Large intestine (tissue), 3 donors: ENCODE measurements around the gene ELMO1. TPM values are rescaled to one million over a fixed set of nuclear protein-coding genes. Genes with fewer than 3 reads are reported as not detected.

Source experiments
- DNase-seq, 2 donors: peaks; one replicate each; pipeline versions ENCODE4 v3.0.0 to v3.0.0-alpha.2; 2013
- H3K27ac ChIP-seq: one replicate; pipeline ENCODE4 v1.5.1; 2013; ENCODE audit warnings: low read length
- H3K27me3 ChIP-seq: 2 replicates; pipeline ENCODE4 v1.6.1; 2013; ENCODE audit warnings: low read length; ENCODE audit not compliant: control insufficient read depth, insufficient read depth
- H3K36me3 ChIP-seq: 2 replicates; pipeline ENCODE4 v1.6.1; 2013; ENCODE audit warnings: low read length; ENCODE audit not compliant: control insufficient read depth, insufficient read depth
- H3K4me1 ChIP-seq: one replicate; pipeline ENCODE4 v1.6.1; 2013; ENCODE audit warnings: low read length; ENCODE audit not compliant: control insufficient read depth, insufficient read depth
- H3K4me3 ChIP-seq: one replicate; pipeline ENCODE4 v1.5.1; 2013; ENCODE audit warnings: low read length
- H3K9me3 ChIP-seq: one replicate; pipeline ENCODE4 v1.6.1; 2013; ENCODE audit warnings: mild to moderate bottlenecking, low read depth, low read length, moderate library complexity; ENCODE audit not compliant: control insufficient read depth
- WGBS: methylation state at CpG from one replicate; pipeline ENCODE4 v1.1.5; 2013; ENCODE audit warnings: low lambda C conversion rate; ENCODE audit not compliant: insufficient coverage; 5-methylcytosine and 5-hydroxymethylcytosine counted together
- polyA plus RNA-seq: library from polyadenylated mRNA; unstranded; fragments of 120-200 nt; gene quantifications from one replicate; pipeline ENCODE4 v1.2.1, GENCODE V29; 2013

Gene ELMO1
- polyA plus RNA-seq, 1 donor = 9.5 TPM

DNA sequence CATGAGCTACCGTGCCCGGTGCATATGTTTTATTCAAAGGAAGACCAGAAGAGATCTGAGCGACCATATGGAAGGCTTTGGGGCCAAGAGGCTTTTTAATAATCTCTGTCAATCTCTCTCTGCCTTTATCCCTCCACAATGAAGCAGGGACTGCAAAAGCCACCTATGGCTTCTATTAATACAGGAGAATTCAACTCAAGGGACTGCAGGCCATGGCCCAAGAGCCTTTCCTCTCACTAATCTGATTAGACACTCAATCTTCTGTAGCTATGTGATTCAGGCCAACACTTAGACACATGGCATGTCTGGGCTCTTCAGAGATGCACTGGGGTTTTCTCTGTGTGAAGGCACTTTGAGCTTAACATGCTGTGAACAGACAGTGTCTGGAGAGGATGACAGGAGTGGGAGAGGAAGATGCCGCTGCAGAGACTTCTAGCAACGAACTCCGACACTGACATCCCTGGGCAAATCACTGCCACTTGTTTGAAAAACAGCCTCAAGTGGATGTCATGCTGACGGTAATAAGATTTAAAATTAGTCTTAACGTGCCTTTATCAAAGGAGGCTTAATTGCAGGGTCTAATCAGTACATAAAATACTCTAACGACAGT is 609.9 kb downstream of the ELMO1 start:
- no CpG with 5 or more reads among the region's 9 CpGs for WGBS
- DNase-seq = no peak
- no peaks in the 10 kb centered on the region for H3K9me3 ChIP-seq

DNA sequence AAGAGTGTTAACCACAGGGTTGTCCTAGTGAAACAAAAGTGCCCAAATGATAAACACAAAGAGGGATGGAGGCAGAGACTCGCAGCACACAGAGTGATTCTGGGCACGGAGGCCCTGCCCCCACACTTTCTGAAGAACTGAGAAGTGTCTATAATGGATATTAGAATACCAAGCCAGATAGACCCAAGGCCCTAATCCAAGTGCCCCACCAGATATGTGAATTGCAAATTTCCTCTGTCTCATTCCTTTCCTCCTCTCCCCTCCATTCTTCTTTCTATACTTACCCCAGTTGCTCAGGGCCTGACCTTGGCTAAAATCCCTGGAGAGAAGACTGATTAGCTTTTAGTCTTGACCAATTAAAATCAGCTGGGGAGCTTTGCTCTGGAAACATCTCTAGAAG is 617.6 kb downstream of the ELMO1 start:
- H3K9me3 ChIP-seq = no peaks in the 10 kb centered on the region
- no peaks in the 10 kb centered on the region for H3K27me3 ChIP-seq
- DNase-seq = no peak
- H3K4me1 ChIP-seq = no peaks in the 10 kb centered on the region
- no peak overlapping the region for H3K27ac ChIP-seq
- WGBS = no CpG with 5 or more reads among the region's 2 CpGs
- H3K36me3 ChIP-seq = no peaks in the 10 kb centered on the region
- no peak overlapping the region for H3K4me3 ChIP-seq

More for the DNA sequence above, 609.9 kb downstream of the ELMO1 start:
- Histone ChIP-seq H3K27ac (no peak overlapping the region), H3K4me3 (no peak overlapping the region), H3K4me1 (no peaks in the 10 kb centered on the region), H3K36me3 (no peaks in the 10 kb centered on the region), H3K27me3 (no peaks in the 10 kb centered on the region)

DNA sequence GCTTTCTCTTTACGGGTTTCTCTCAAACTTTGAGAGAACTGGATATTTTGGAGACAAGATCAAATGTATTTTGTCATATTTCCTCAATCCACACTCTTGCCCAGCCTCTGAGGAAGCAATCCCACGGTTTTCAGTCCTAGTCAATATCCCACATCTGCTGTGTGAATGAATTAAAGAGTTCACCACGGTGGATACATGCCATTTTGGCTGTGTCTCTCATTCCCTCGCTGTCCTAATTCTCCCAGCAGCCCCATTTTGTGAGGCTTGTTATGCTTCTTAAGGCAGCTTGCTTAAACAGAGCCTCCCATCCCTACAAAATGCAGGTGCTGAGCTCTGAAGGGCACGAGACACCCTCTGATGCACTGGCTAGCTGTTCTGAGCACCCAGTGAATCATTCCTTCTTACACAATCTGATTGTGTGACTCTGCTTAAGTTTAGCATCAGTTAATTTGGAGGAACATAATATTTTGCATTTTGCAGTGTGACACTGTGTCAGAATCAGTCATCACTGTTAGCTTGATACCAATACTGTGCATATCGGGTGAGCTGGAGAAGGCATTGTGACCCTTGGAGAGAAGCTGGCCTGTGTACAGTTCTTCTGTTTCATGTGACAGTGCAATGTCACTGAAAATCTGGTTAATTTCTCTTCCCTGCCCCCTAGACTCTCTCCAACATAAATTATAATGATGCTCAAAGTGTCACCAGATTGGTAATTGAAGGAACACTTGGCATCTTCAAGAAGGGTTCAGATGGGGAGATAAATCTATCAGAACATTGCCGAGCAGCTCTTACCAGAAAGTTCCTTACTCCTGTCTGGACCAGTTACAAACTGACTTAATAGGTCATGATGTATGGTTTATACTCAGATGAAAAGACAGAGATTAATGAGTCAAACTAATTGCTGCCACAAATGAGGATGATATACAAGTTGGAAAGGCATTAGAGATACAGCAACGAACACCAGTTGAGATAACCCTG is 620.6 kb downstream of the ELMO1 start:
- no peaks in the 10 kb centered on the region for H3K36me3 ChIP-seq
- H3K27ac ChIP-seq = no peak overlapping the region
- no peaks in the 10 kb centered on the region for H3K27me3 ChIP-seq
- H3K9me3 ChIP-seq = no peaks in the 10 kb centered on the region
- no peak overlapping the region for H3K4me3 ChIP-seq
- no peaks in the 10 kb centered on the region for H3K4me1 ChIP-seq
- 80% methylated on average over 2 of the region's 8 CpGs for WGBS
- DNase-seq = no peak

DNA sequence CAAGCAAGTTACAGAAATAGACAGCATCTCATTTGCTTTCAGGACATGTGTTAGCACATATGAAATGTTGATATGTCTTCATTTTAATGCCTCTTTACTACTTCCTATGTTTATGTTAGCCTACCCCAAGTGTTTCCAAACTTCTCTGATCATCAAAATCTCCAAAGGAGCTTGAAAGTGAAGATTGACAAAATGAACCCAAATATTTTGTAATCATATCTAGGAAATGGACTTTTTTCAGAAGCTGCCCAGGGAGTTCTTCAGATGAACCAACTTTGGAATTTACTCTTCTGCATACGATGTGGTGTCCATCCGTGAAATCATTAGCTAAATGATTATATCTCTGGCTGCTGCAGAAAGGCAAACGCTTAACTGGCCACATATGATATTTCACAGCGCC is 623.2 kb downstream of the ELMO1 start:
- 96% methylated on average over 3 of the region's 4 CpGs for WGBS
- Histone ChIP-seq H3K27ac (no peak overlapping the region), H3K4me1 (no peaks in the 10 kb centered on the region), H3K9me3 (no peaks in the 10 kb centered on the region), H3K4me3 (no peak overlapping the region), H3K27me3 (no peaks in the 10 kb centered on the region), H3K36me3 (no peaks in the 10 kb centered on the region)
- no peak for DNase-seq

DNA sequence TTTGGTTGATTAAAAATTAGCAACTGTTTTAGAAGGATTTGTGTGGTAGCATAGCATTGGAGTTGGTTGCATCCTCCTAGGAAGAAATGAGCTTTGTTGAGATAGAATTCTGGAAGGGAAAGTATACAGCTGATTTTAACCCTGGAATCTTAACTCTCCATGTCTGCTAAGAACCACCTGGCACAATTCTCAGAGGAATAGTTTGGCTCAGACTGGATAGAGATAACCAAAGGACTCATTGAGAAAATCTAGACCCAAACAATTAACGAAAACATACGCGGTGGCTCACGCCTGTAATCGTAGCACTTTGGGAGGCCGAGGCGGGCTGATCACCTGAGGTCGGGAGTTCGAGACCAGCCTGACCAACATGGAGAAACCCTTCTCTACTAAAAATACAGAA is 625.3 kb downstream of the ELMO1 start:
- no CpG with 5 or more reads among the region's 9 CpGs for WGBS
- DNase-seq = no peak
- H3K27ac ChIP-seq = no peak overlapping the region
- H3K4me3 ChIP-seq = no peak overlapping the region
- H3K36me3 ChIP-seq = no peaks in the 10 kb centered on the region
- H3K27me3 ChIP-seq = no peaks in the 10 kb centered on the region
- H3K9me3 ChIP-seq = no peaks in the 10 kb centered on the region
- no peaks in the 10 kb centered on the region for H3K4me1 ChIP-seq

DNA sequence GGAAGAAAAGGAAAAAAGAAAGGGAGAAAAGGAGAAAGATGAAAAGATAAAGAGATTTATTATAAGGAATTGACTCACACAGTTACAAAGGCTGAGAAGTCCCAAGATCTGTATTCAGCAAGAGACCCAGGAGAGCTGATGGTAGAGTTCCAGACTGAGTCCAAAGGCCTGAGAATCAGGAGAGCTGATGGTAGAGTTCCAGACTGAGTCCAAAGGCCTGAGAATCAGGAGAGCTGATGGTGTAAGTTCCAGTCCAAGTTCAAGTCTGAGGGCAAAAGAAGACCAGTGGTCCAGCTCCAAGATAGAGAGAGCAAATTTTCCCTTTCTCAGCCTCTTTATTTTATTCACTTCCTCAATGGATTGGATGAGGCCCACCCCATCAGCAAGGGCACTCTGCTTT is 627.0 kb downstream of the ELMO1 start:
- no peak for DNase-seq
- Histone ChIP-seq H3K27me3 (no peaks in the 10 kb centered on the region), H3K4me1 (no peaks in the 10 kb centered on the region), H3K27ac (peak overlapping the region; percentile 41), H3K9me3 (no peaks in the 10 kb centered on the region), H3K4me3 (no peak overlapping the region), H3K36me3 (no peaks in the 10 kb centered on the region)

DNA sequence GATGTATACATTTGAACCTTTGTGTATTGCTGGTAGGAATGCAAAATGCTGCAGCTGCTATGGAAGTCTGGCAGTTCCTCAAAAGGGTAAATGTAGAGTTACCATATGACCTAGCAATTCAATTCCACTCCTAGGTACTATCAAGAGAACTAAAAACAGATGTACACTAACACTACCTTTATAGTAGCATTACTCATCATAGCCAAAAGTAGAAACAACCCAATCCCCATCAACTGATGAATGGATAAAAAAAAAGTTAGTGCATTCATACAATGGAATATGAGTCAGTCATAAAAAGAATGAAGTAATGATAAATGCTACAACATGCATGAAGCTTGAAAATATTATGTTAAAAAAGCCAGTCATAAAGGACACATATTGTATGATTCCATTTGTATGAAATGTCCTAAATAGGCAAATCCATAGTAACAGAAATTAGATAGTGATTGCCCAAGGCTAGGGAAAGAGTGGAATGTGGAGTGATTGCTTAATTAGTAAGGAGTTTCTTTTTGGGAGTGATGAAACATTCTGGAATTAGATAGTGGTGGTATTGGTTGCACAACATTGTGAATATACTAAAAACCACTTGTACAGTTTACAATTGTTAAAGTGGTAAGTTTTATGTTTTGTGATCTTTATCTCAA is 628.0 kb downstream of the ELMO1 start:
- no peaks in the 10 kb centered on the region for H3K36me3 ChIP-seq
- no peak overlapping the region for H3K4me3 ChIP-seq
- no peak for DNase-seq
- H3K27ac ChIP-seq = peak overlapping the region; percentile 41
- H3K4me1 ChIP-seq = no peaks in the 10 kb centered on the region
- no peaks in the 10 kb centered on the region for H3K27me3 ChIP-seq
- no peaks in the 10 kb centered on the region for H3K9me3 ChIP-seq

DNA sequence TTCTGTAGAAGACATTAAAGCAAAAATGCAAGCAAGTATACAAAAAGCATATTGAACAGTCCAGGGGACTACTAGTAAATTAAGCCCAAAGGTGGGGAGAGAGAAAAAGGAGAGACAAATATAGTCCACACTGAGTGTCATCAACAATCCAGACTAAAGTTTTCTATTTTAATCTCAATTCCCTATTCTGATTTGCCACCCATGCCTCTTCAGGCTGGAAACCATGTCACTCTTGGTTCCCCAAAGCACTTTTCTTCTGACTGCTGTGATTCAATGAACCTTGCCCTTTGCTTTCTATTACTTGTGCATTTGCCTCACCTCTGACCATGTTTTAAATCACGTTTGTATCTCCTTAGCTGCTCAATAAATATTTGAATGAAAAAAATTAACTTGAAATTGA is 629.0 kb downstream of the ELMO1 start:
- DNase-seq = no peak
- Histone ChIP-seq H3K4me3 (no peak overlapping the region), H3K9me3 (no peaks in the 10 kb centered on the region), H3K4me1 (peaks cover 5% of the 10 kb centered on the region), H3K27ac (no peak overlapping the region), H3K36me3 (no peaks in the 10 kb centered on the region), H3K27me3 (no peaks in the 10 kb centered on the region)
- 29% methylated on average over 1 of the region's 1 CpG for WGBS

DNA sequence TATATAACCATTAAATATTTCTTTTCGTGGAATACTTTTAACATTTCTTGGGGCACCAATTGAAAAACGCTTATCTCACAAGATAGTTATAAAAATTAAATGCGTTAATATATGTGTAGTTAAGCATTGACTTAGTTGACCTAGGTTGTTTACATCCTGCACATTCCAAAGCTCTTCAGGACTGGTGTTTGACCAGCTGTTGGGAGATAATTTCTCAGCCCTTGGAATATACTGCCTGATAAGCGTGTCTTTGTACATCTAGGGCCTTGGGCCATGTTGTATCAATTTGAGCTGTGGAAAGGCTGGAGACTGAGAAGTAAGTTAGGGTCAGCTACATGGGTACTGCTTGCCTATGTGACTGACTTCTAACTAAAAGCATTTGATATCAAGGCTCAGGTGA is 634.4 kb downstream of the ELMO1 start:
- Histone ChIP-seq H3K36me3 (no peaks in the 10 kb centered on the region), H3K27ac (no peak overlapping the region), H3K27me3 (no peaks in the 10 kb centered on the region), H3K4me3 (no peak overlapping the region), H3K4me1 (peaks cover 5% of the 10 kb centered on the region), H3K9me3 (no peaks in the 10 kb centered on the region)
- 29% methylated on average over 3 of the region's 4 CpGs for WGBS
- peak; percentile 19 to 36 for DNase-seq

DNA sequence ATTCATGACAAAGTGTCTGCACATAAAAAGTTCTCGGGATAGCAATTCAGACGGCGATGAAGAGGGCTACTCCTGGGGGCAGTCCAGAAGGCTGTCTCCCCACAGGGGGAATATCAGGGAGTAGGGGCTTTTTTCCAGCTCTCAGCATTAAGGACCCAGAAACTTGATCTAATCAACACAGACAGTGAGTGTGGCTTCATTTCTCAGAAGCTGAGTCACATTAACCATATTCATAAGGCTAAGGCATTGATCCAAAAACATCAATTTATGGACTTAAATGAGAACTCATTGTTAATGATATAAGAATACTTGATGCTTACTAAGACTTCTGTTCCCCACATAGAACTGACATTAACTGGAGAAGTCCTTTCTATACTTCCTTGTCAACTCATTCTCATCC is 636.9 kb downstream of the ELMO1 start:
- H3K27ac ChIP-seq = no peak overlapping the region
- no peak overlapping the region for H3K4me3 ChIP-seq
- no peak for DNase-seq
- no peaks in the 10 kb centered on the region for H3K9me3 ChIP-seq
- H3K27me3 ChIP-seq = no peaks in the 10 kb centered on the region
- WGBS = no CpG with 5 or more reads among the region's 3 CpGs
- peaks cover 5% of the 10 kb centered on the region for H3K4me1 ChIP-seq
- no peaks in the 10 kb centered on the region for H3K36me3 ChIP-seq
